ENCODE data around the gene ATP13A2.

ATP13A2 gene

GRCh38 chr1:16977377-16977776 is 34.4 kb downstream of the ATP13A2 start:
- TF ChIP-seq CTCF (IDR thresholded peaks at IDR 0.05; ENCODE audit: low read depth, low read length): no peak
- no peak overlapping the region for H3K4me3 ChIP-seq (replicated peaks in 1 of 2; ENCODE audit: low read depth in 2 of 2, low read length in 2 of 2)
- DNase-seq (ENCODE audit: low read depth in 2 of 2): no peak

GRCh38 chr1:16976966-16977365 is 34.8 kb downstream of the ATP13A2 start:
- no peak for TF ChIP-seq CTCF (IDR thresholded peaks at IDR 0.05; ENCODE audit: low read depth, low read length)
- H3K4me3 ChIP-seq (replicated peaks in 1 of 2; ENCODE audit: low read depth in 2 of 2, low read length in 2 of 2): no peak overlapping the region
- no peak for DNase-seq (ENCODE audit: low read depth in 2 of 2)

GRCh38 chr1:16975838-16976237 is 35.9 kb downstream of the ATP13A2 start:
- no peak for TF ChIP-seq CTCF (IDR thresholded peaks at IDR 0.05; ENCODE audit: low read depth, low read length)
- no peak overlapping the region for H3K4me3 ChIP-seq (replicated peaks in 1 of 2; ENCODE audit: low read depth in 2 of 2, low read length in 2 of 2)
- DNase-seq (ENCODE audit: low read depth in 2 of 2): no peak

- TF ChIP-seq CTCF (IDR thresholded peaks at IDR 0.05; ENCODE audit: low read depth, low read length): no peak
- H3K4me3 ChIP-seq (replicated peaks in 1 of 2; ENCODE audit: low read depth in 2 of 2, low read length in 2 of 2): no peak overlapping the region
- DNase-seq (ENCODE audit: low read depth in 2 of 2): no peak
Measured at GRCh38 chr1:16975211-16975610, 36.5 kb downstream of the ATP13A2 start.

- TF ChIP-seq CTCF (IDR thresholded peaks at IDR 0.05; ENCODE audit: low read depth, low read length): no peak
- H3K4me3 ChIP-seq (replicated peaks in 1 of 2; ENCODE audit: low read depth in 2 of 2, low read length in 2 of 2): no peak overlapping the region
- no peak for DNase-seq (ENCODE audit: low read depth in 2 of 2)
Measured at GRCh38 chr1:16973215-16973614, 38.5 kb downstream of the ATP13A2 start.

- no peak for DNase-seq (ENCODE audit: low read depth in 2 of 2)
- TF ChIP-seq CTCF (IDR thresholded peaks at IDR 0.05; ENCODE audit: low read depth, low read length): no peak
- H3K4me3 ChIP-seq (replicated peaks in 1 of 2; ENCODE audit: low read depth in 2 of 2, low read length in 2 of 2): no peak overlapping the region
Measured at GRCh38 chr1:16972189-16972895, 39.4 kb downstream of the ATP13A2 start.

Data from cardiac fibroblast (primary cell).